OCI-M2 (cell line): Measurements from ENCODE around the gene NAV2.

Source experiments
- DNase-seq: peaks from one replicate; lab custom pipeline; 2025; ENCODE audit not compliant: unreplicated experiment; lab: John Stamatoyannopoulos, UW

The NAV2 gene

GRCh38 chr11:20097319-20098221, 384.9 kb downstream of the NAV2 start:
- DNase-seq = no peak

GRCh38 chr11:20099527-20099926, 386.9 kb downstream of the NAV2 start:
- no peak for DNase-seq

- no peak for DNase-seq
These were observed 389.8 kb downstream of the NAV2 start for GRCh38 chr11:20102397-20102796.

GRCh38 chr11:20103281-20103680, 390.6 kb downstream of the NAV2 start:
- no peak for DNase-seq

GRCh38 chr11:20105427-20105826, 392.8 kb downstream of the NAV2 start:
- no peak for DNase-seq

GRCh38 chr11:20109731-20110445, 397.3 kb downstream of the NAV2 start:
- DNase-seq = no peak

GRCh38 chr11:20110908-20111669, 398.5 kb downstream of the NAV2 start:
- no peak for DNase-seq

- no peak for DNase-seq
These were observed 399.2 kb downstream of the NAV2 start for GRCh38 chr11:20111871-20112270.

GRCh38 chr11:20112291-20113148, 399.9 kb downstream of the NAV2 start:
- DNase-seq = no peak

- no peak for DNase-seq
These were observed 400.5 kb downstream of the NAV2 start for GRCh38 chr11:20113149-20113438.

GRCh38 chr11:20114588-20114987, 402.0 kb downstream of the NAV2 start:
- no peak for DNase-seq

- no peak for DNase-seq
These were observed 404.2 kb downstream of the NAV2 start for GRCh38 chr11:20116825-20117224.

- DNase-seq = no peak
These were observed 404.7 kb downstream of the NAV2 start for GRCh38 chr11:20117291-20117690.

GRCh38 chr11:20118209-20118608, 405.6 kb downstream of the NAV2 start:
- DNase-seq = no peak

- no peak for DNase-seq
These were observed 406.7 kb downstream of the NAV2 start for GRCh38 chr11:20119315-20119714.

- no peak for DNase-seq
These were observed 407.7 kb downstream of the NAV2 start for GRCh38 chr11:20120134-20120925.

GRCh38 chr11:20122131-20122530, 409.5 kb downstream of the NAV2 start:
- no peak for DNase-seq

- no peak for DNase-seq
These were observed 413.3 kb downstream of the NAV2 start for GRCh38 chr11:20125927-20126326.

- no peak for DNase-seq
These were observed 414.1 kb downstream of the NAV2 start for GRCh38 chr11:20126724-20127123.
